Skeletal muscle tissue (tissue), 4 donors: ENCODE data around the gene USP34. TPM values are rescaled to one million over a fixed set of nuclear protein-coding genes. Genes with fewer than 3 reads are reported as not detected.

ENCODE experiments used
- H3K27ac ChIP-seq: one replicate; pipeline ENCODE4 v1.7.0; 2013; ENCODE audit warnings: mild to moderate bottlenecking, low read depth, low read length, inconsistent platforms
- H3K27me3 ChIP-seq, 3 donors: one replicate each; pipeline ENCODE4 v1.7.0; 2013; ENCODE audit warnings: low read length in 3 of 3; ENCODE audit not compliant: control insufficient read depth in 3 of 3, insufficient read depth in 3 of 3
- H3K36me3 ChIP-seq, 3 donors: one replicate each; pipeline ENCODE4 v1.7.0; 2013; ENCODE audit warnings: low read length in 3 of 3; ENCODE audit not compliant: control insufficient read depth in 3 of 3, insufficient read depth in 3 of 3
- H3K4me1 ChIP-seq, 3 donors: one replicate each; pipeline ENCODE4 v1.7.0; 2013; ENCODE audit warnings: low read length in 3 of 3, mild to moderate bottlenecking in 3 of 3; ENCODE audit not compliant: control insufficient read depth in 3 of 3, insufficient read depth in 3 of 3
- H3K4me3 ChIP-seq, 3 donors: one replicate each; pipeline ENCODE4 v1.7.0; 2013; ENCODE audit warnings: low read length in 3 of 3
- H3K9ac ChIP-seq, 3 donors: one replicate each; pipeline ENCODE4 v1.7.0; 2013; ENCODE audit warnings: low read length in 3 of 3, mild to moderate bottlenecking in 3 of 3, moderate library complexity in 2 of 3, low read depth in 1 of 3
- H3K9me3 ChIP-seq, 3 donors: one replicate each; pipeline ENCODE4 v1.7.0; 2013; ENCODE audit warnings: low read length in 3 of 3; ENCODE audit not compliant: control insufficient read depth in 3 of 3
- total RNA-seq: library from RNA; depleted of rRNA; stranded (reverse); fragments of >200 nt; gene quantifications from one replicate; pipeline ENCODE4 v1.2.3, GENCODE V29; 2014
- donor health status: Osteomylitis.

Gene USP34
- total RNA-seq, 1 donor from 2014 or later, result 108 TPM

DNA sequence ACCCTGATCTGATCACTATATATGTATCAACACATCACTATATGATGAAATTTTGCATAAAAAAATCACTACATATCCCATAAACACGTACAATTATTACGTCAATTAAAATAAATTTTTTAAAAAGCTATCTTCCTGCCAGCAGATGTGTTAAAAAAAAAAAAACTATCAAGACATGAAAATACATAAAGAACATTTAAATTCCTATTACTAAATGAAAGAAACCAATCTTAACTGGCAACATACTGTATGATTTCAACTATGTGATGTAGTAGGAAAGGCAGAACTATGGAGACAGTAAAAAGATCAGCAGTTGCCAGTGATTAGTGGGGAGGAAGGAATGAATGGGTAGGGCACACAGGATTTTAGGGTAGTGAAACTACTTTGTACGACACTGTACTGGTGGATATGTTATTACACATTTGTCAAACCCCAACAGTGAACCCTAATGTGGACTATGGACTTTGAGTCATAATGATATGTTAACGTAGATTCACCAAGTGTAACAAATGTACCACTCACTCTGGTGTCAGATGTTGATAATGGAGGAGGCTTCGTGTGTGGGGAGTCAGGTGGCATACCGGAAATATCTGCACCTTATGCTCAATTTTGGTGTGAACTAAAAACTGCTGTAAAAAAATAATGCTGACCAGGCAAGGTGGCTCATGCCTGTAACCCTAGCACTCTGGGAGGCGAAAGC, 27.4 kb downstream of the USP34 start:
- Histone ChIP-seq H3K36me3 (no peaks in the 10 kb centered on the region), H3K9me3 (no peaks in the 10 kb centered on the region), H3K27ac (no peak overlapping the region), H3K4me1 (peaks cover 24 to 32% (median 26%) of the 10 kb centered on the region in 3 donors), H3K27me3 (no peaks in the 10 kb centered on the region), H3K4me3 (no peak overlapping the region), H3K9ac (no peak overlapping the region)

- H3K9me3 ChIP-seq, result no peaks in the 10 kb centered on the region
- H3K27ac ChIP-seq, result peak overlapping the region; percentile 9
- peak overlapping the region in 2 of 3 donors; percentile 7 to 65 for H3K9ac ChIP-seq
- H3K4me3 ChIP-seq, result peak overlapping the region in 2 of 3 donors; percentile 28 to 37
- H3K27me3 ChIP-seq, result no peaks in the 10 kb centered on the region
- H3K36me3 ChIP-seq, result no peaks in the 10 kb centered on the region
- H3K4me1 ChIP-seq, result peaks cover 32 to 41% (median 40%) of the 10 kb centered on the region in 3 donors
These were observed 31.5 kb downstream of the USP34 start for GRCh38 chr2:61439241-61440002.

DNA sequence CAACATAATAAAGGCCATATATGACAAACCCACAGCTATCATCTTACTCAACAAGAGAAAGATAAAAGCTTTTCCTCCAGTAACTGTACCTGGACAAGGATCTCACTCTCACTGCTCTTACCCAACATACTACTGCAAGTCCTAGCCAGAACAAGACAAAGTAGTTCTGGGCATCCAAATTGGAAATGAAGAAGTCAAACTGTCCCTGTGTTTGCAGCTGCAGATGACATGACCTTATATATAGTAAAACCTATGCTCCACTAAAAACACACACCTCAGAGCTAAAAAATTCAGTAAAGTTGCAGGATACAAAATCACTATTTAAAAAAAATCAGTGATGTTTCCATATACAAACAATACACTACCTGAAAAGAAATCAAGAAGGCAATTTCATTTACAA, 32.2 kb downstream of the USP34 start:
- Histone ChIP-seq H3K9me3 (no peaks in the 10 kb centered on the region), H3K4me1 (peaks cover 37 to 47% (median 44%) of the 10 kb centered on the region in 3 donors), H3K27ac (peak overlapping the region; percentile 9), H3K9ac (no peak overlapping the region), H3K4me3 (no peak overlapping the region), H3K36me3 (no peaks in the 10 kb centered on the region), H3K27me3 (no peaks in the 10 kb centered on the region)

DNA sequence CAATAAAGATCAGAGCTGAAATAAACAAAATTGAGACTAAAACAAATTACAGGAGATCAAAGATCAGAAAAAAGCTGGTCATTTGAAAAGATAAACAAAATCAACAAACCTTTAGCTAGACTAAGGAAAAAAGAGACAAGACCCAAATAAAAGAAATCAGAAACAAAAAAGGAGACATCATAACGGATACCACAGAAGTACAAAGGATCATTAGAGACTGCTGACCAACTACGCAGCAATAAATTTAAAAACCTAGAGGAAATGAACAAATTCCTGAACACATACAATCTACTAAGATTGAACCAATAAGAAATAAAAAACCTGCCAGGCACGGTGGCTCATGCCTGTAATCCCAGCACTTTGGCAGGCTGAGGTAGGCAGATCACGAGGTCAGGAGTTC, 33.7 kb downstream of the USP34 start:
- Histone ChIP-seq H3K27ac (no peak overlapping the region), H3K27me3 (no peaks in the 10 kb centered on the region), H3K9me3 (no peaks in the 10 kb centered on the region), H3K36me3 (no peaks in the 10 kb centered on the region), H3K9ac (no peak overlapping the region), H3K4me1 (peaks cover 36 to 49% (median 48%) of the 10 kb centered on the region in 3 donors), H3K4me3 (no peak overlapping the region)

DNA sequence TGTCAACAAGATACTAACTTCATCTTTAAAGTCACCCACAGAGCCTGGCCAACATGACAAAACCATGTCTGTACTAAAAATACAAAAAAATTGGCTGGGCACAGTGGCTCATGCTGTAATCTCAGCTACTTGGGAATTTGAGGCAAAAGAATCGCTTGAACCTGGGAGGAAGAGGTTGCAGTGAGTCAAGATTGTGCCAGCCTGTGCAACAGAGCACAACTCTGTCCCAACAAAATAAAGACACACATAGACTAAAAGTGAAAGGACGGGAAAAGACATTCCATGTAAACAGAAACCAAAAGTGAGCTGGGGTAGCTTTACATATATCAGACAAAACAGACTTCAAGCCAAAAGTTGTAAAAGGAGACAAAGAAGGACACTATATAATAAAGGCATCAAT, 34.8 kb downstream of the USP34 start:
- peaks cover 34 to 43% (median 41%) of the 10 kb centered on the region in 3 donors for H3K4me1 ChIP-seq
- peak overlapping the region in 2 of 3 donors; percentile 52 to 55 for H3K4me3 ChIP-seq
- no peaks in the 10 kb centered on the region for H3K9me3 ChIP-seq
- H3K27me3 ChIP-seq, result no peaks in the 10 kb centered on the region
- no peaks in the 10 kb centered on the region for H3K36me3 ChIP-seq
- peak overlapping the region; percentile 15 for H3K27ac ChIP-seq
- H3K9ac ChIP-seq, result peak overlapping the region in 1 of 3 donors; percentile 26

DNA sequence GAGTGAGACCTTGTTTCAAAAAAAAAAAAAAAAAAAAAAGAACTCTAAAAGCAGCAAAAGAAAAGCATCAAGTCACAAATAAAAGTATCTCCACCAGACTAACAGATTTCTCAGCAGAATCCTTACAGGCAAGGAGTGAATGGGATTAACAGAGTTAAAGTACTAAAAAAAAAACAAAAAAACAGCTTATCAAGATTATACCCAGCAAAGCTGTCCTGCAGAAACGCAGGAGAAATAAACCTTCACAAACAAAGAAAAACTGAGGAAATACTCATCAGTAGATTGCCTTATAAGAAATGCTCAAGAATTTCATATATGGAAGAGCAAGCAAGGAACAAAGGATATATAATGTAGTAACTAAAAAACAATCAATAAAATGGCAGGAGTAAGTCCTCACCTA, 35.6 kb downstream of the USP34 start:
- Histone ChIP-seq H3K4me1 (peaks cover 33 to 43% (median 39%) of the 10 kb centered on the region in 3 donors), H3K9me3 (no peaks in the 10 kb centered on the region)

GRCh38 chr2:61434314-61434713, 36.6 kb downstream of the USP34 start:
- no peak overlapping the region for H3K4me3 ChIP-seq
- H3K27me3 ChIP-seq, result no peaks in the 10 kb centered on the region
- no peak overlapping the region for H3K9ac ChIP-seq
- no peaks in the 10 kb centered on the region for H3K36me3 ChIP-seq
- peaks cover 24 to 34% (median 30%) of the 10 kb centered on the region in 3 donors for H3K4me1 ChIP-seq
- H3K9me3 ChIP-seq, result no peaks in the 10 kb centered on the region
- no peak overlapping the region for H3K27ac ChIP-seq

More for the DNA sequence above, 35.6 kb downstream of the USP34 start:
- no peak overlapping the region for H3K4me3 ChIP-seq
- no peak overlapping the region for H3K9ac ChIP-seq
- no peaks in the 10 kb centered on the region for H3K36me3 ChIP-seq
- H3K27me3 ChIP-seq, result no peaks in the 10 kb centered on the region
- no peak overlapping the region for H3K27ac ChIP-seq

DNA sequence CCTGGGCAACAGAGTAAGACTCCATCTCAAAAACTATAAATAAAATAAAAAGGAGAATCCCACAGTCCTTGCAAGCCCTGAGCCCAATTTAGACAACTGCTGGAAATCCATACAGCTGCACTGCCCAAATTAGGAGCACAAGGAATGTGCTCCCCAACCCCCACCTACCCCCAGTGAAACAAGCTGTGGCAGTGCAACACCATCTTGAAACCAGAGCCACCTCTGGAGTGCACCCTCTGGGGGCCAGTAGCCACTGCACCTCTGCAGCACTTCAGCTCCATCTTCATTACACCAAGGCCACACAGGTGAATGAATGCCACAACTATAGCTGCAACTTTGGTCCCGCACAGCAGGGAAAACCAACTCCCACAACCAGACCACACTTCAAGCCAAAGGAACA, 37.3 kb downstream of the USP34 start:
- peaks cover 17 to 28% (median 24%) of the 10 kb centered on the region in 3 donors for H3K4me1 ChIP-seq

GRCh38 chr2:61432990-61433389, 37.9 kb downstream of the USP34 start:
- Histone ChIP-seq H3K9me3 (no peaks in the 10 kb centered on the region), H3K4me3 (no peak overlapping the region), H3K36me3 (no peaks in the 10 kb centered on the region), H3K9ac (no peak overlapping the region), H3K27ac (no peak overlapping the region), H3K27me3 (no peaks in the 10 kb centered on the region), H3K4me1 (peaks cover 16 to 27% (median 24%) of the 10 kb centered on the region in 3 donors)

More for the DNA sequence above, 37.3 kb downstream of the USP34 start:
- Histone ChIP-seq H3K9ac (no peak overlapping the region), H3K27me3 (no peaks in the 10 kb centered on the region), H3K9me3 (no peaks in the 10 kb centered on the region), H3K36me3 (no peaks in the 10 kb centered on the region), H3K4me3 (no peak overlapping the region), H3K27ac (no peak overlapping the region)

GRCh38 chr2:61431345-61431744, 39.5 kb downstream of the USP34 start:
- no peaks in the 10 kb centered on the region for H3K27me3 ChIP-seq
- no peaks in the 10 kb centered on the region for H3K36me3 ChIP-seq
- peaks cover 16 to 30% (median 20%) of the 10 kb centered on the region in 3 donors for H3K4me1 ChIP-seq
- H3K9ac ChIP-seq, result no peak overlapping the region
- no peak overlapping the region for H3K27ac ChIP-seq
- no peak overlapping the region for H3K4me3 ChIP-seq
- no peaks in the 10 kb centered on the region for H3K9me3 ChIP-seq
